ENCODE data around the gene TBC1D9.

Gene TBC1D9

DNA sequence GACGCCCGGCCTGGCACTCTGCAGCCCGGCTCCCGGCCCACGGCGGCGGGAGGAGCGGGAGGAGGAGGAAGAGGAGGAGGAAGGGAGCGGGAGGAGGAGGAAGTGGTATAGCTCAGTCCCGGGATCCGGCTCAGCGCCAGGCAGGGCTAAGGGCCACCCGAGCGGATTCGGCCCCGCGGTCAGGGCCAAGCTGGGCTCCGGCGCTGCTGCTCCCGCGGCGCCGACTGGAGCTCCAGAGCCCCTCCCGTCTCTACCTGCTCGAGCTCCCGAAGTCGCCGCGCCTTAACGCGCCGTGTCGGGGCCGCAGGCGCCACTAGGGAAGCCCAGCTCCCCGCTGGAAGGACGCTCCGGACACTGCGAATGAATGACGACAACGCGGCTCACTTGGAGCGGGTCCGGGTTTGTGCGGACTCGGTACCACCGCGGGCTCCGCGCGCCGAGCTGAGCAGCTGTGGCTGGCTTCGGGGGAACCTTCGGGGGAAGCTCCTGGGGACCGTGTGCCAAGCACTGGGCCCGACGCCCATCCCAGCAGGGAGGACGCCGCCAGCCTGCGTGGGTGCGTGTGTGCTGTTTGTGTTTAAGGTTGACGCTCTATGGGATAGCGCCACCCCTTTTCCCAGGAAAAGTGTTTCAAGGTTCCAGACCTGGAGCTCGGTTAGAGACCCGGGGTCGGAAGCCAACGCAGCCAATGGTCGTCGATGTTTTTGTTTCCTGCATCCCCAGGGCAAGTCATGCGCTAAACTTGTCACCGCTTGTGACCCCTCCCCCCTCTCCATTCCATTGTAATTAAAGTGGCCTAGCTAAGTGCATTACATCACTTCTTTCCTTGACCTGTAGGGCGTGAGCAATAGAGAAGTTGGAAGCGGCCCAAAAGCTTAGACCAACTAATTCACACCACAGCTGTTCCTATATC, at the start of gene TBC1D9:
TSS of gene TBC1D9 (minus strand) at position 67 of the 913 bp plus-strand sequence. CDS start 340 bp downstream, outside the sequence.
- DNase-seq (ENCODE audit: low read depth) = peak; percentile 82
- peak within 1 kb of the TSS; percentile 69 for H3K4me3 ChIP-seq (replicated peaks; ENCODE audit: low read depth, low read length)
- TF ChIP-seq, protein P1, sequence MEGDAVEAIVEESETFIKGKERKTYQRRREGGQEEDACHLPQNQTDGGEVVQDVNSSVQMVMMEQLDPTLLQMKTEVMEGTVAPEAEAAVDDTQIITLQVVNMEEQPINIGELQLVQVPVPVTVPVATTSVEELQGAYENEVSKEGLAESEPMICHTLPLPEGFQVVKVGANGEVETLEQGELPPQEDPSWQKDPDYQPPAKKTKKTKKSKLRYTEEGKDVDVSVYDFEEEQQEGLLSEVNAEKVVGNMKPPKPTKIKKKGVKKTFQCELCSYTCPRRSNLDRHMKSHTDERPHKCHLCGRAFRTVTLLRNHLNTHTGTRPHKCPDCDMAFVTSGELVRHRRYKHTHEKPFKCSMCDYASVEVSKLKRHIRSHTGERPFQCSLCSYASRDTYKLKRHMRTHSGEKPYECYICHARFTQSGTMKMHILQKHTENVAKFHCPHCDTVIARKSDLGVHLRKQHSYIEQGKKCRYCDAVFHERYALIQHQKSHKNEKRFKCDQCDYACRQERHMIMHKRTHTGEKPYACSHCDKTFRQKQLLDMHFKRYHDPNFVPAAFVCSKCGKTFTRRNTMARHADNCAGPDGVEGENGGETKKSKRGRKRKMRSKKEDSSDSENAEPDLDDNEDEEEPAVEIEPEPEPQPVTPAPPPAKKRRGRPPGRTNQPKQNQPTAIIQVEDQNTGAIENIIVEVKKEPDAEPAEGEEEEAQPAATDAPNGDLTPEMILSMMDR (IDR thresholded peaks at IDR 0.05; ENCODE audit: low read length, missing control alignments) = no peak

DNA sequence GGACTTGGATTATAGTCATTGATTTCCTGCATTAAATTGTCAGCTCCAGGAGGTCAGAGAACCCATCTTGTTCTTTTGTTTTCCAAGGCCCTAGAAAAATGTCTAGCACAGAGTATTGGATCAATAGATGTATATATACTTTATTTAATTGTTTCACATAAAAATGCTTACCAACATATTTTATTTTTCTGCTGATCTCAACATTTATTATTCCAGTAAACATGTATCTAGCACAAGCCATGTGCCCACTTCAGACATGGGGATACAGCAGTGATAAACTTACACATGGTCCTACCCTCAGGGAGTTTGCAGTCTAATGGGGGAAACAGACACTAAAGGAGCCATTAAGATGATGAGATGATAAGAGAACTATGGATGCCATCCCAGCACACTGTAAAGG, 49.1 kb upstream of the TBC1D9 start:
- DNase-seq (ENCODE audit: low read depth) = no peak
- no peak overlapping the region for H3K4me3 ChIP-seq (replicated peaks; ENCODE audit: low read depth, low read length)
- TF ChIP-seq, protein P1 (IDR thresholded peaks at IDR 0.05; ENCODE audit: low read length, missing control alignments) = no peak

DNA sequence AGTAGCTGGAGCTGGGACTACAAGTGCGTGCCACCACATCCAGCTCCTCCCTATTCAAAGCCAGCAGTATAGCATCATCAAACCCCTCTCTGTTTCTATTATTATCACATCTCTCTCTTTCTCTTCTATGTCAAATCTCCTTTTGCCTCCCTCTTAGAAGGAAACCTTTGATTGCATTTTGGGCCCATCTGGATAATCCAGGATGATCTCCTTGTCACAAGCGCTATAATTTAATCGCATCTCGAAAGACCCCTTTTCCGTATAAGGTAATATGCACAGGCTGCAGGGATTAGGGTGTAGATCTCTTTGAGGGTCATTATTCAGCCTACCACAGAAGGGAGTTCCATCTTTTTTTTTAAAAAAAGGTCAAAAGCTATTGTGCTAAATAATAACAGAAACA, 46.4 kb upstream of the TBC1D9 start:
- TF ChIP-seq, protein P1 (IDR thresholded peaks at IDR 0.05; ENCODE audit: low read length, missing control alignments) = no peak
- no peak for DNase-seq (ENCODE audit: low read depth)
- H3K4me3 ChIP-seq (replicated peaks; ENCODE audit: low read depth, low read length) = no peak overlapping the region

DNA sequence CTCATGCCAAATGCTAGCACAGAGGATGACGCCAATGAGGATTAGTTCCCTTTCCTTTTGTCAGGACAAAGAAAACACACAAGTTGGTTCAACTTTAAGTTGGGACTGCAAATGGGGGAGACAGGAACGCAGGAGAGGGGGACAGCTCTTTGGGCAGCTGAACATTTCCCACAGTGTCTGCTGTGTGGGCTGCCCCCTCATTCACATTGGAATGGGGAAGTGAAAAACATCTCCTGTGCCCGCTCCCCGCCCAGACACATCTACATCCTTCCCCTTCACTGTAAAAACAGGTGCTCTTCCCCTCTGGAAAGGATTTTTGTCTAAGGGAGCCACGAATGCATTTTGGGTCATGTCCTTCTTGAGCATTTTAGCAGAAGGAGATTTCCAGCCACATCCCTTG, 44.5 kb upstream of the TBC1D9 start:
- no peak for DNase-seq (ENCODE audit: low read depth)
- TF ChIP-seq, protein P1 (IDR thresholded peaks at IDR 0.05; ENCODE audit: low read length, missing control alignments) = no peak
- no peak overlapping the region for H3K4me3 ChIP-seq (replicated peaks; ENCODE audit: low read depth, low read length)

DNA sequence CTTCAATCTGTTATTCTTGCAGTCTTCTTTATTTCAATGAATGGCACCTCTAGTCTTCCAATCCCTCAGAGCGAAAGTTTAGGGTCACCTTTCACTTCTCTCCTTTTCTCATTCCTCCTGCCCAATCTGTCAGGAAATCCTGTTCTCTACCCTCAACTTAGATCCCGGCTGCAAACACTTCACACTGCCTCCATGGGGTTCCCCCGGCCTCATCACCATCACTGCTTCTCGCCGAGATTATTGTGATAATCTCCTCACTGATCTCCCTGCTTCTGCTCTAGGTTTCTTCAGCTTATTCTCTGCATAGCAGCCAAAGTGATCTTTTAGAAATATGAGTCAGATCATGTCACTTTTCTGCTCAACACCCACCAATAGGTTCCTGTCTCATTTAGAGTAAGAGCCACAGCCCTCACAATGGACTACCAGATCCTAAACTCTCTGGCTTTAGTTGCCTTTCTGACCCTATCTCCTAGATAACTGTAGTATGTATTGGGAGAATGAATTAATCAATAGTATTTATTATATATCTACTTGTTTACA, 43.6 kb upstream of the TBC1D9 start:
- DNase-seq (ENCODE audit: low read depth) = no peak
- H3K4me3 ChIP-seq (replicated peaks; ENCODE audit: low read depth, low read length) = no peak overlapping the region
- TF ChIP-seq, protein P1 (IDR thresholded peaks at IDR 0.05; ENCODE audit: low read length, missing control alignments) = no peak

DNA sequence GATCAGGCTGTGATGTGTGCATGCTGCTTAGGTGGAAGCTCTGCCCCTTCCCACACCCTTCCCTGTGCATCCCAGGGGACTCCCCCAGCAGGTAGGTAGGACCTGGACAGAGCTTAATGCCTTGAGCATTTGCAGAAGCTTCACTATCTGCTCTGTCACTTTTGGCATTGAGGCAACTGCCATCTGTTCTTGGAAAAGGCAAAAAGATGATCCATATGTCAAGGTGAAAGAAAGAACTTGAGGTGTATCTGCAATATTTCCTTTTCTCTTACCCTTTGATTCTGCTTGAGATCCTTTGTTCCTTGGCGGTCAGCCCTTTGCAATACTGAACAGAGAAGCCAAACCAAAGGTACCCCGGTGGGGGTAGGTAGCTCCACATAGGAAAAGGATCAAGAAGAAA, 37.1 kb upstream of the TBC1D9 start:
- no peak for DNase-seq (ENCODE audit: low read depth)
- TF ChIP-seq, protein P1 (IDR thresholded peaks at IDR 0.05; ENCODE audit: low read length, missing control alignments) = no peak
- H3K4me3 ChIP-seq (replicated peaks; ENCODE audit: low read depth, low read length) = no peak overlapping the region
